Measurements from ENCODE around the gene ASTN2.

DNA sequence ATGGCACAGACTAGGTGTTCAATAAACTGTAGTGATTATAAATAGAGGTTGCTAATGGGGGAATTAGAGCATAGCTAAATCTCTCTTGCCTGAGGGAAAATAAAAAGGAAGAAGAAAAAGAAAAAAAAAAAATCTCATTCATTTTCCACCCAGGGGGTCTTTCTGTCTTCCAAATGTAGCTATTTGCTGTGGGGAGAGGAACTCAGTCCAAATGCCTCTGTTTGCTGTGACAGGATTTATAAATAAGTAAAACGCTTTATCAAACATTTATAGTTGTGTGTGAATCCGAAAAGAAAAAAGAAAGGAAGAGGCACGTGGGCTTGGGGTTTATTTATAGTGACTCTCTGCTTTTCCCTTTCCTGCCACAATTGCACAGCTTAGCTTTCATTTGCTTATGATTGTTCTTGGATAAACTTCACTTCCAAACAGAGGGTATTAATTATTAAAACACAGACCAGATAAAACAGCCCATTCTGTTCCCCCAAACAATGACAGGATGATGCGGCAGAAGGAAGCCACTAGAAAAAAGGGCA, 245.7 kb downstream of the ASTN2 start:
- TF ChIP-seq, protein P1, sequence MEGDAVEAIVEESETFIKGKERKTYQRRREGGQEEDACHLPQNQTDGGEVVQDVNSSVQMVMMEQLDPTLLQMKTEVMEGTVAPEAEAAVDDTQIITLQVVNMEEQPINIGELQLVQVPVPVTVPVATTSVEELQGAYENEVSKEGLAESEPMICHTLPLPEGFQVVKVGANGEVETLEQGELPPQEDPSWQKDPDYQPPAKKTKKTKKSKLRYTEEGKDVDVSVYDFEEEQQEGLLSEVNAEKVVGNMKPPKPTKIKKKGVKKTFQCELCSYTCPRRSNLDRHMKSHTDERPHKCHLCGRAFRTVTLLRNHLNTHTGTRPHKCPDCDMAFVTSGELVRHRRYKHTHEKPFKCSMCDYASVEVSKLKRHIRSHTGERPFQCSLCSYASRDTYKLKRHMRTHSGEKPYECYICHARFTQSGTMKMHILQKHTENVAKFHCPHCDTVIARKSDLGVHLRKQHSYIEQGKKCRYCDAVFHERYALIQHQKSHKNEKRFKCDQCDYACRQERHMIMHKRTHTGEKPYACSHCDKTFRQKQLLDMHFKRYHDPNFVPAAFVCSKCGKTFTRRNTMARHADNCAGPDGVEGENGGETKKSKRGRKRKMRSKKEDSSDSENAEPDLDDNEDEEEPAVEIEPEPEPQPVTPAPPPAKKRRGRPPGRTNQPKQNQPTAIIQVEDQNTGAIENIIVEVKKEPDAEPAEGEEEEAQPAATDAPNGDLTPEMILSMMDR (IDR thresholded peaks at IDR 0.05) = no peak
- no peak for TF ChIP-seq EP300 (IDR thresholded peaks at IDR 0.05)
- TF ChIP-seq POLR2AphosphoS5 (IDR thresholded peaks at IDR 0.05) = no peak
